LNCAP (cell line): ENCODE data around the gene COA7.

Experiments used
- TF ChIP-seq, protein P1 (sequence below): fragments of 450-650 bp; IDR thresholded peaks from 2 replicates; pipeline ENCODE4 v1.5.1; 2017; ENCODE audit warnings: mild to moderate bottlenecking

Gene COA7

DNA sequence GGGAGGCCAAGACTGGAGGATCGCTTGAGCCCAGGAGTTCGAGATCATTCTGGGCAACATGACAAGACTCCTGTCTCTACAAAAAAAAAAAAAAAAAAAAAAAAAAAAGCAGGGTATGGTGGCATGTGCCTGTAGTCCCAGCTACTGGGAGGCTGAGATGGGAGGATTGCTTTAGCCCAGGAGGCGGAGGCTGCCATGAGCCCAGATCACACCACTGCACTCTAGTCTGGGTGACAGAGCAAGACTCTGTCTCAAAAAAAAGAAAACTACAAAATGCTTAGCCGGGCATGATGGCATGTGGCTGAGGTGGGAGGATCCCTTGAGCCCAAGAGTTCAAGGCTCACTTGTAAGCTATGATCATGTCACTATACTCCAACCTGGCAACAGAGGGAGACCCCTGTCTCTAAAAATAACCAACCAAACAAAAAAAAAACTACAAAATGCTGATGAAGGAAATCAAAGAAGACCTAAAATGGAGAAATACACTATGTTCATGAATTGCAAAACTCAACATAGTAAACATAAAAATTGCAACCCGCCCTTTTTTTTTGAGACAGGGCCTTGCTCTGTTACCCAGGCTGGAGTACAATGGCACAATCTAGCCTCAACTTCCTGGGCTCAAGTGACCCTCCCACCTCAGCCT is 44.8 kb downstream of the COA7 start:
- TF ChIP-seq, protein P1, sequence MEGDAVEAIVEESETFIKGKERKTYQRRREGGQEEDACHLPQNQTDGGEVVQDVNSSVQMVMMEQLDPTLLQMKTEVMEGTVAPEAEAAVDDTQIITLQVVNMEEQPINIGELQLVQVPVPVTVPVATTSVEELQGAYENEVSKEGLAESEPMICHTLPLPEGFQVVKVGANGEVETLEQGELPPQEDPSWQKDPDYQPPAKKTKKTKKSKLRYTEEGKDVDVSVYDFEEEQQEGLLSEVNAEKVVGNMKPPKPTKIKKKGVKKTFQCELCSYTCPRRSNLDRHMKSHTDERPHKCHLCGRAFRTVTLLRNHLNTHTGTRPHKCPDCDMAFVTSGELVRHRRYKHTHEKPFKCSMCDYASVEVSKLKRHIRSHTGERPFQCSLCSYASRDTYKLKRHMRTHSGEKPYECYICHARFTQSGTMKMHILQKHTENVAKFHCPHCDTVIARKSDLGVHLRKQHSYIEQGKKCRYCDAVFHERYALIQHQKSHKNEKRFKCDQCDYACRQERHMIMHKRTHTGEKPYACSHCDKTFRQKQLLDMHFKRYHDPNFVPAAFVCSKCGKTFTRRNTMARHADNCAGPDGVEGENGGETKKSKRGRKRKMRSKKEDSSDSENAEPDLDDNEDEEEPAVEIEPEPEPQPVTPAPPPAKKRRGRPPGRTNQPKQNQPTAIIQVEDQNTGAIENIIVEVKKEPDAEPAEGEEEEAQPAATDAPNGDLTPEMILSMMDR, result no peak

DNA sequence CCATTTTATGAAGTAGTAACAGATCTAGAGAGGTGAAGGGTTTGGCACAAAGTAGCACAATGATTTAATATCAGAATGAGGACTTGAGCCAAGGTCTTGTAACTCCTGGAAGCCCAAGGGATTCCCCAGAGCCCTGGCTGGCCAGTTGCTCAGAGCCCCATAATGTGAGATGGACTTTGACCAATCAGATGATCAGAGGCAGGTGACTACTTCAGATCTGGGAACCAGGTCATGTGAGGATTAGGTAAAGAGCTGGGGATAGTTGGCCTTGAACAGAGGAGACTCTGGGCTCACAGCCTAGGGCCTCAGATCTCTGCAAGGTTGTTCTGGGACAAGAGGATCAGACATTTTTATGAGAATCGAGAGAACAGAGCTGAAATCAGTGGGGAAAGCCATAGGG is 46.2 kb downstream of the COA7 start:
- TF ChIP-seq, protein P1, result no peak

DNA sequence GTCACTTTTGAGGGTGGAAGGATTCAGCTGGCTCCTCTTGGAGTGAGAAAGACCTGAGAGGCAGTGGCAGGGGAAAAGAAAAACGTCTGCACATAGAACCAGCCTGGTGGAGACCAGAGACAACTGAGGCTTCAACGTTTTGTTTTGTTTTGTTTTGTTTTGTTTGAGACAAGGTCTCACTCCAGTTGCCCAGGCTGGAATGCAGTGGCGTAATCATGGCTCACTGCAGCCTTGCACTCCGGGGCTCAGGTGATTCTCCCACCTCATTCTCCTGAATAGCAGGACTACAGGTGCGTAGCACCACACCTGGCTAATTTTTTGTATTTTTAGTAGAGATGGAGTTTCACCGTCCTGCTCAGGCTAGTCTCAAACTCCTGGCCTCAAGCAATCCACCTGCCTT is 52.9 kb downstream of the COA7 start:
- TF ChIP-seq, protein P1, result no peak

DNA sequence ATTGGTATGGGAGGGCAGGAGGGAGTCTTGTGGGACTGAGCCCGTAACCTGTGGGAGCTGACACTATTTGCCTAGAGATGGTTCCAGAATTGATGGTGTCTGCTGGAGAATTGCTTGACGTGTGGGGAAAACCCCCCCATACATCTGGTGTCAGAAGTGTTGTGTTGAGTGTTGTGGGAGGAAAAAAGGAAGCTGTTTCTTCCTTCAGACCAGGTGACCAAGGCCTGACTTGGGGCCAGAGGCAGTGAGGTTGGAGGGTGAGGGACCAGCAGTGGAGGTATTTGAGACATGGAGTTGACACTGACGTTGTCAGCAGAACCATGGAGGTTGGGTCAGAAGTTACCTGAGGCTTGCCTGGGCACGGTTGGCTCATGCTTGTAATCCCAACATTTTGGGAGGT is 56.8 kb downstream of the COA7 start:
- TF ChIP-seq, protein P1, result no peak

DNA sequence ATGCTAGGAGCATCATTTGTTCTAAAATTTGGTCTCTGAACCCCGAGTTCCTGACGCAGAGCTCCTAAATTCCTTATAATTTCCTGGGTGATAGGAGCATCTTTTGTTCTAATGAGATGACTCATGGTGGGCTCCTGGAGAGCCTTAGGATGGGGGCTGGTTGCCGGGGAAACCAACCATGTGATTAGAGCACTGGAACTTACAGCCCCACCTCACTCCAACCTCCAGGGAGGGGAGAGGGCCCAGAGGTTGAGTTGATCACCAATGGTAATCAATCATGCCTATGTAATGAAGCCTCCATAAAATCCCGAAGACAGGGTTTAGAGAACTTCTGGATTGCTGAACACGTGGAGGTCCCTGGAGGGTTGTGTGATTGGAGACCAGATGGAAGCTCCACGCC is 57.5 kb downstream of the COA7 start:
- TF ChIP-seq, protein P1, result no peak

DNA sequence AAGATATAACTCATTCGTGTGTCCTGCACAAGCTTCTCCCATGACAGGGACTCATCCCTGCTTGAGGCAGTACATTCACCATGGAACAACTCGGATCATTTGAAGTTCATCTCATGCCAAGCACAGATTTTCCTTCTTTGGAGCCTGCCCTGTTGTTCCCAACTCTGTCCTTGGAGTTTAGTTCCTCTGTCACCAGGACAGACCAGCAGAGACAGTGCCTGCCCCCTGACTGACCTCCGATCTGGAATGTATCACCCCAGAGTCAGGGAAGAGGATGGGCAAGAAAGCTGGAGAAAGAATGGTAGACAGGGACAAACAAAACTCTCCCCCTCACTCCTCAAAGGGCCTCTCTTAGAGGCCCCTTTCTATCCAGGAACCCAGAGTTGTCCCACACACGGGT is 60.2 kb downstream of the COA7 start:
- TF ChIP-seq, protein P1, result no peak

DNA sequence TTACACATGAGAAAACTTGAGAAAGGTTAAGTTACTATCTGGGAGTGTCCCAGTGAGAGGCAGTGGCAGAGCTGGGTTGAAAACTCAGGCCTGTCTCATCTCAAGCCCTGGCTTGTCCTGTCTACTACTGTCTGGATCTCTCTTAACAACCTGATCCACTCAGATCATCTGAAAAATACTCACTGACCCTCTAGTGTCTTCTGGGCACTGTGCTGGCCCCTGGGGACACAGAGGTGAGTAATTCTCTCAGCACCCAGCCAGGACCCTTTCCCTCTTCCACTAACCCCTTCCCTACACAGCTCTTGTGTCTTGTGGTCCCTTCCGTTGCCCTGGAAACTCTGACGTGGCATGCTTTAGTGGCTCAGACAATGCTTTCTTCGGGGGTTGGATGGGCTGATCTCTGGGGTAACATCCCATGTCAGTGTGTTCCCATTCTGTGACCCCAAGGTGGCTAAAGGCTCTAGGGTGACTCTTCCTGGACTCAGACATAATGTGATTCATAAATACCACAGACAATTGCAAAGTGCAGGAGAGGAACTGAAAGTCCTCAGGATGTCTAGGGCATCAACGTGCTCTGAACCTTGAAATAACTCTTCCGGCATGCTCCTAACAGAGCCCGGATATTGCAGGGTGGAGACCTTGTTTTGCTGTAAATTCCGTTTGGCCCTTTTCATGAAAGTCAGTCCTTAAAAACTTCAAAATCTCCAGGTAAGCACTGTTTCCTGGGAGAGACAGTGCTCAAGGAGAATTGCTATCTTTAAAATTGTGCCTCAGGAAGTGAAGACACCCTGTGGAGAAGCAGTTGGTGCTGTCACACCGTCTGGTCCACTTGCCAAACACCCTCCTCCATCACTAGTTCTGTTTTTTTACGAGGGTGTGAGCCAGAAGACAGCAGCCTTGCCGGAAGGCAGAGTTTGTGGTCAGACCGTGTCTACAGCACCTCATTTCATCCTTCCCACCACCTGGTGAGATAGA is 61.1 kb downstream of the COA7 start:
- TF ChIP-seq, protein P1, result no peak
